B cell (primary cell): ENCODE measurements around the gene IL4R. TPM values are rescaled to one million over a fixed set of nuclear protein-coding genes. Genes with fewer than 3 reads are reported as not detected.

Experiments
- ATAC-seq: fragments of 200-7000 bp; cut with Tn5 transposase; one replicate; pipeline ENCODE4 v1.10.0; 2021; ENCODE audit warnings: low read depth, mild to moderate bottlenecking, moderate number of reproducible peaks, moderate library complexity
- CTCF ChIA-PET: fragments of 350-600 bp; sonication (Branson Sonifier 250); formaldehyde crosslinking; loops from one replicate; lab custom pipeline; 2021; ENCODE audit warnings: antibody characterized with exemption, inconsistent platforms; lab: Charles Lee
- POLR2A ChIA-PET: fragments of 350-600 bp; sonication (Branson Sonifier 250); formaldehyde crosslinking; loops from one replicate; lab custom pipeline; 2021; ENCODE audit warnings: antibody characterized with exemption; lab: Charles Lee
- DNase-seq: peaks from one replicate; pipeline ENCODE4 v3.0.0; 2013
- H2AFZ ChIP-seq: 2 replicates; pipeline ENCODE4 v1.6.1; 2012; ENCODE audit warnings: mild to moderate bottlenecking, low read depth, low read length; ENCODE audit not compliant: insufficient read depth, poor library complexity, severe bottlenecking
- H3K27ac ChIP-seq, 2 donors: 1 replicate in 1 of 2; 2 replicates in 1 of 2; pipeline ENCODE4 v1.5.1; 2012 to 2013; ENCODE audit warnings: low read length in 2 of 2, mild to moderate bottlenecking in 2 of 2, moderate library complexity in 1 of 2
- H3K27me3 ChIP-seq, 4 experiments: fragments of 200-600 bp in 1 of 4; sonication (generic) in 1 of 4; replicated peaks in 1 of 4; 1 replicate in 2 of 4; 2 replicates in 2 of 4; pipeline versions ENCODE4 v1.6.1 to v1.7.0; 2013 to 2016; ENCODE audit warnings: low read length in 3 of 4, mild to moderate bottlenecking in 2 of 4, mixed read lengths in 1 of 4, moderate library complexity in 1 of 4; ENCODE audit not compliant: insufficient read depth in 4 of 4, control insufficient read depth in 3 of 4; ENCODE audit errors: control extremely low read depth in 1 of 4
- H3K36me3 ChIP-seq, 2 experiments: replicated peaks in 1 of 2; 1 replicate in 1 of 2; 2 replicates in 1 of 2; pipeline versions ENCODE4 v1.6.1 to v1.7.1; 2013; ENCODE audit warnings: low read length in 1 of 2; ENCODE audit not compliant: insufficient read depth in 2 of 2, control insufficient read depth in 1 of 2; ENCODE audit errors: control extremely low read depth in 1 of 2, extremely low read depth in 1 of 2
- H3K4me1 ChIP-seq, 2 donors: fragments of 200-600 bp in 1 of 2; sonication (generic) in 1 of 2; 1 replicate in 1 of 2; 2 replicates in 1 of 2; pipeline versions ENCODE4 v1.5.1 to v1.6.1; 2013 to 2017; ENCODE audit warnings: low read length in 2 of 2; ENCODE audit not compliant: control insufficient read depth in 2 of 2, insufficient read depth in 2 of 2
- H3K4me2 ChIP-seq: replicated peaks from 2 replicates; pipeline ENCODE3; 2012; ENCODE audit warnings: mild to moderate bottlenecking, low read depth, low read length; ENCODE audit not compliant: poor library complexity, severe bottlenecking
- H3K4me3 ChIP-seq, 5 experiments: fragments of 200-600 bp in 1 of 5; sonication (generic) in 1 of 5; 1 replicate in 3 of 5; 2 replicates in 2 of 5; pipeline versions ENCODE4 v1.5.1 to v1.7.0; 2011 to 2016; ENCODE audit warnings: low read length in 4 of 5, mild to moderate bottlenecking in 4 of 5, low read depth in 2 of 5, control low read depth in 1 of 5, moderate library complexity in 1 of 5; ENCODE audit not compliant: insufficient read depth in 1 of 5; ENCODE audit errors: control extremely low read depth in 1 of 5, extremely low read depth in 1 of 5
- H3K79me2 ChIP-seq: fragments of 200-600 bp; sonication (generic); one replicate; pipeline ENCODE4 v1.6.0; 2016; ENCODE audit warnings: low read length; ENCODE audit not compliant: control insufficient read depth, insufficient read depth
- H3K9ac ChIP-seq: fragments of 200-600 bp; sonication (generic); 2 replicates; pipeline ENCODE4 v1.6.1; 2017; ENCODE audit warnings: mild to moderate bottlenecking, low read length, moderate library complexity
- H3K9me3 ChIP-seq, 3 donors: one replicate each; pipeline versions ENCODE4 v1.6.1 to v1.7.1; 2013; ENCODE audit warnings: low read length in 2 of 3; ENCODE audit not compliant: control insufficient read depth in 2 of 3, insufficient read depth in 1 of 3; ENCODE audit errors: control extremely low read depth in 1 of 3
- H4K20me1 ChIP-seq: 2 replicates; pipeline ENCODE4 v1.6.0; 2012; ENCODE audit warnings: mild to moderate bottlenecking, low read length; ENCODE audit not compliant: insufficient read depth, control insufficient read depth, poor library complexity, severe bottlenecking
- H3K27ac Mint-ChIP-seq: one replicate; pipeline ENCODE4 v1.8.0; 2021; ENCODE audit warnings: mixed read lengths
- H3K27me3 Mint-ChIP-seq: one replicate; pipeline ENCODE4 v1.8.0; 2021; ENCODE audit warnings: mixed read lengths
- H3K4me1 Mint-ChIP-seq: one replicate; pipeline ENCODE4 v1.8.0; 2021; ENCODE audit warnings: mixed read lengths
- H3K4me3 Mint-ChIP-seq: one replicate; pipeline ENCODE4 v1.8.0; 2021; ENCODE audit warnings: mixed read lengths
- H3K9me3 Mint-ChIP-seq: one replicate; pipeline ENCODE4 v1.8.0; 2022; ENCODE audit warnings: mixed read lengths; ENCODE audit not compliant: insufficient read depth
- CTCF ChIP-seq: fragments of 200-600 bp; IDR thresholded peaks from one replicate; pipeline ENCODE4 v1.8.0; 2022; ENCODE audit warnings: antibody characterized with exemption, mild to moderate bottlenecking
- EZH2 ChIP-seq: IDR thresholded peaks from 2 replicates; pipeline ENCODE4 v1.6.1; 2012; ENCODE audit warnings: borderline replicate concordance, low read depth, mild to moderate bottlenecking, moderate library complexity, low read length; ENCODE audit not compliant: insufficient read depth, poor library complexity, severe bottlenecking
- WGBS: methylation state at CpG from one replicate; pipeline ENCODE4 v1.1.5; 2013; ENCODE audit warnings: missing lambda C conversion rate; ENCODE audit not compliant: insufficient coverage; 5-methylcytosine and 5-hydroxymethylcytosine counted together
- intact Hi-C: fragments of 100-400 bp; cut with micrococcal nuclease; formaldehyde crosslinking; loops from one replicate; pipeline ENCODE4 v1.10.0; 2022
- polyA plus RNA-seq: library from polyadenylated mRNA; depleted of rRNA; stranded (reverse); fragments of >200 nt; gene quantifications from 2 replicates; pipeline ENCODE4 v1.2.3, GENCODE V29; 2012
- total RNA-seq, 2 donors: library from RNA; stranded (reverse); fragments of 120-200 nt in 1 of 2; gene quantifications; 1 replicate in 1 of 2; 2 replicates in 1 of 2; pipeline versions ENCODE4 v1.2.3 to v1.2.4, GENCODE V29; 2013 to 2022

Gene IL4R
- total and polyA plus RNA-seq, 2 donors (not counting 1 experiment from before 2014, with no cell fraction given), result 311 to 966 TPM

DNA sequence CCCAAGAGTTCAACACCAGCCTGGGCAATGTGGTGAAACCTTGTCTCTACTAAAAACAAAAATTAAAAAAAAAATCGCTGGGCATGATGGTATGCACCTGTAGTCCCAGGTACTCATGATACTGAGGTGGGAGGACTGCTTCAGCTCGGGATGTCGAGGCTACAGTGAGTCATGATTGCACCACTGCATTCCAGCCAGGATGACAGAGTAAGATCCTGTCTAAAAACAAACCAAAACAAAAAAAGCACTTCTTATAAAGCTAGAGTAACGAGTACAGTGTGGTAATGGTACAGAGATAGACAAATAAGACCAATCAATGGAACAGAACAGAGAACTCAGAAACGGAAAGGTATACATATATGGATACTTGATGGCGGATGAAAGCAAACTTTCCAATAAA is 49.6 kb upstream of the IL4R start:
- intact Hi-C loops, result no loop called here
- H3K9me3 Mint-ChIP-seq, result no peaks in the 10 kb centered on the region
- no peaks in the 10 kb centered on the region for H3K27me3 Mint-ChIP-seq
- no peak overlapping the region for H3K4me3 ChIP-seq
- no peak for DNase-seq
- 100% methylated on average over 2 of the region's 6 CpGs for WGBS
- ChIA-PET CTCF (interaction anchor here (1.3 kb wide), 2 partner anchors 29 to 85 kb away, joined by 3 to 4 read pairs; no protein-coding TSS in a partner anchor), POLR2A (interaction anchor here (0.8 kb wide), 1 partner anchor 10 kb away, joined by 8 read pairs; no protein-coding TSS in a partner anchor)
- peaks cover 0 to 4% of the 10 kb centered on the region in 2 experiments for H3K36me3 ChIP-seq
- H2AFZ ChIP-seq, result no peak overlapping the region
- H4K20me1 ChIP-seq, result no peaks in the 10 kb centered on the region
- no peak for ATAC-seq
- H3K4me3 Mint-ChIP-seq, result no peak overlapping the region
- peaks cover 63% of the 10 kb centered on the region for H3K79me2 ChIP-seq
- no peaks in the 10 kb centered on the region for H3K9me3 ChIP-seq
- H3K4me2 ChIP-seq, result no peak overlapping the region
- no peak overlapping the region for H3K27ac Mint-ChIP-seq
- TF ChIP-seq CTCF (no peak), EZH2 (no peak)
- H3K27ac ChIP-seq, result no peak overlapping the region
- H3K27me3 ChIP-seq, result no peaks in the 10 kb centered on the region
- peaks cover 60% of the 10 kb centered on the region for H3K4me1 Mint-ChIP-seq
- H3K4me1 ChIP-seq, result peaks cover 24 to 26% of the 10 kb centered on the region in 2 donors
- no peak overlapping the region for H3K9ac ChIP-seq

GRCh38 chr16:27265982-27266381 is 47.8 kb upstream of the IL4R start:
- no peak overlapping the region for H2AFZ ChIP-seq
- no peaks in the 10 kb centered on the region for H4K20me1 ChIP-seq
- Mint-ChIP-seq H3K27me3 (no peaks in the 10 kb centered on the region), H3K4me1 (peaks cover 76% of the 10 kb centered on the region), H3K9me3 (no peaks in the 10 kb centered on the region), H3K27ac (no peak overlapping the region), H3K4me3 (peak overlapping the region; percentile 0)
- no CpG with 5 or more reads among the region's 1 CpG for WGBS
- H3K4me2 ChIP-seq, result no peak overlapping the region
- peaks cover 58% of the 10 kb centered on the region for H3K79me2 ChIP-seq
- no peak overlapping the region for H3K9ac ChIP-seq
- no peaks in the 10 kb centered on the region for H3K36me3 ChIP-seq
- no peaks in the 10 kb centered on the region for H3K9me3 ChIP-seq
- TF ChIP-seq EZH2, result no peak
- no peak for TF ChIP-seq CTCF
- no peaks in the 10 kb centered on the region for H3K27me3 ChIP-seq
- DNase-seq, result no peak
- H3K4me1 ChIP-seq, result peaks cover 38 to 40% of the 10 kb centered on the region in 2 donors
- CTCF ChIA-PET, result no interaction called here
- no peak overlapping the region for H3K27ac ChIP-seq
- POLR2A ChIA-PET, result no interaction called here
- intact Hi-C loops, result no loop called here
- no peak for ATAC-seq
- no peak overlapping the region for H3K4me3 ChIP-seq
